ENCODE results near the gene GNPTG. TPM values are rescaled to one million over a fixed set of nuclear protein-coding genes. Genes with fewer than 3 reads are reported as not detected.

The GNPTG gene
- total and polyA plus RNA-seq, 2 of the 13 experiments (the other 11 are each of a cell fraction or from before 2014, with no cell fraction given) = 22.7 to 71.1 TPM

DNA sequence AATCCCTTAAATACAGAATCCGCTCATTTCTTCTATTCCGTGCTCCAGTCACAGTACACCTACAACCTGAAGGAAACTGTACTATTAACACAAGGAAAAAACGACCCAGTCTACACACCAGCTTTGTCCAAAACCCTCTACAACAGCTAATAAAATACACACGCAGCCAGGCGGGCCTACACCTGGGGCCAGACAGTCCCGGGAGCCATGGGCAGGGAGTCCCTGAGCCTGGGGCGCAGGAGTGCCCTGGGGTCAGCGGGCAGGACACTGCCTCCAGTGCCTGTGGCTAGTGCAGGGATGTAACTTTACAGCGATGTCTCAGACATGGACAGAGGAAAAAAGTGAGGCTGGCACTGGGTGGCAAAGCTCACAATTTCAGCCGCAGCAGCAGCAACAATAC, 28.5 kb downstream of the GNPTG start:
- FAIRE-seq (no peak), ATAC-seq (no peak), DNase-seq (ENCODE audit: low spot score) (no peak)
- intact Hi-C loops (cut with micrococcal nuclease; ENCODE audit: unreplicated experiment) (no loop called here), in situ Hi-C loops (cut with HindIII; ENCODE audit: extremely low pct_ligation_motif_present, low pct_unique_long_range_greater_than_20kb) (no loop called here)
- Histone ChIP-seq H3K79me2 (ENCODE audit: insufficient read depth, low read length) (peaks cover 14% of the 10 kb centered on the region), H3K4me3 (replicated peaks in 1 of 3; ENCODE audit: insufficient read depth in 1 of 3, low read depth in 2 of 3, low read length in 3 of 3) (peak overlapping the region in 2 of 3 experiments; percentile 67 to 73; a peak in 2 of 6 replicates), H3K36me3 (replicated peaks in 1 of 2; ENCODE audit: control insufficient read depth in 1 of 2, insufficient read depth in 2 of 2, low read length in 2 of 2) (peaks cover 6 to 8% of the 10 kb centered on the region in 2 experiments; a peak in 2 of 5 replicates), H3K4me1 (ENCODE audit: insufficient read depth, low read length) (peaks cover 26% of the 10 kb centered on the region), H3K9ac (ENCODE audit: insufficient read depth, low read depth, low read length) (0 out of 2 replicates have a peak overlapping the region, but pooled peaks have one; percentile 56), H3K4me2 (ENCODE audit: low read depth, low read length) (peak overlapping the region; percentile 80), H3K9me3 (ENCODE audit: low read length) (no peaks in the 10 kb centered on the region), H4K20me1 (ENCODE audit: insufficient read depth, low read length) (peaks cover 11% of the 10 kb centered on the region), H3K27ac (ENCODE audit: extremely low read length, insufficient read depth, low read length) (peak overlapping the region; percentile 26), H3K27me3 (ENCODE audit: control insufficient read depth in 1 of 2, insufficient read depth in 2 of 2, low read length in 2 of 2) (no peaks in the 10 kb centered on the region), H2AFZ (ENCODE audit: low read length) (no peak overlapping the region)
- WGBS (ENCODE audit: low lambda C conversion rate) = 87% methylated on average over 10 of the region's 10 CpGs
- TF ChIP-seq ZNF761 (CRISPR knock-in tag; conservative IDR thresholded peaks at IDR 0.05) (no peak), NONO (IDR thresholded peaks at IDR 0.05) (no peak), NONO (CRISPR knock-in tag; conservative IDR thresholded peaks at IDR 0.05) (0 out of 2 replicates have a peak, but pooled peaks have one; percentile 9), PHF21A (CRISPR knock-in tag; IDR thresholded peaks at IDR 0.05) (no peak), NFIC (IDR thresholded peaks at IDR 0.05; ENCODE audit: low read length) (no peak), PITX1 (CRISPR knock-in tag; IDR thresholded peaks at IDR 0.05) (no peak), ZMYM2 (CRISPR knock-in tag; IDR thresholded peaks at IDR 0.05) (no peak), TARDBP (CRISPR knock-in tag; IDR thresholded peaks at IDR 0.05) (no peak), TCF12 (IDR thresholded peaks at IDR 0.05) (no peak), TCF12 (CRISPR knock-in tag; IDR thresholded peaks at IDR 0.05) (0 out of 2 replicates have a peak, but pooled peaks have one; percentile 6), ZNF75D (CRISPR knock-in tag; IDR thresholded peaks at IDR 0.05; ENCODE audit: borderline replicate concordance) (no peak), RELA (CRISPR knock-in tag; IDR thresholded peaks at IDR 0.05) (no peak), ZNF766 (CRISPR knock-in tag; IDR thresholded peaks at IDR 0.05; ENCODE audit: borderline replicate concordance) (no peak), ISX (CRISPR knock-in tag; conservative IDR thresholded peaks at IDR 0.05) (no peak)
- TF ChIP-seq, protein P1, sequence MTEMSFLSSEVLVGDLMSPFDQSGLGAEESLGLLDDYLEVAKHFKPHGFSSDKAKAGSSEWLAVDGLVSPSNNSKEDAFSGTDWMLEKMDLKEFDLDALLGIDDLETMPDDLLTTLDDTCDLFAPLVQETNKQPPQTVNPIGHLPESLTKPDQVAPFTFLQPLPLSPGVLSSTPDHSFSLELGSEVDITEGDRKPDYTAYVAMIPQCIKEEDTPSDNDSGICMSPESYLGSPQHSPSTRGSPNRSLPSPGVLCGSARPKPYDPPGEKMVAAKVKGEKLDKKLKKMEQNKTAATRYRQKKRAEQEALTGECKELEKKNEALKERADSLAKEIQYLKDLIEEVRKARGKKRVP (CRISPR knock-in tag; IDR thresholded peaks at IDR 0.05) = no peak
- ChIA-PET CTCF (ENCODE audit: low intra/inter-chr PET ratio, low total read pairs) (no interaction called here), POLR2A (interaction anchor here (1.5 to 2.4 kb wide), 3 partner anchors 10 to 41 kb away, joined by 3 to 8 read pairs (median 5); partner anchors contain the start of gene UQCC4)
- no TSS peak for BruUV-seq (replicated peaks)
